Amniotic epithelial cell (primary cell): ENCODE measurements around the gene VEZF1.

Experiments
- DNase-seq: peaks from one replicate; pipeline ENCODE4 v3.0.0-alpha.2; 2010; ENCODE audit warnings: low read depth

Gene VEZF1

GRCh38 chr17:57929386-57929785 is 58.7 kb downstream of the VEZF1 start:
- no peak for DNase-seq

- DNase-seq: no peak
These were observed 59.1 kb downstream of the VEZF1 start for GRCh38 chr17:57928928-57929327.

- no peak for DNase-seq
These were observed 60.9 kb downstream of the VEZF1 start for GRCh38 chr17:57927048-57927723.

- no peak for DNase-seq
These were observed 61.4 kb downstream of the VEZF1 start for GRCh38 chr17:57926723-57927047.

GRCh38 chr17:57925361-57925990 is 62.6 kb downstream of the VEZF1 start:
- DNase-seq: no peak

- no peak for DNase-seq
These were observed 63.4 kb downstream of the VEZF1 start for GRCh38 chr17:57924677-57925076.
